ENCODE data around the gene PRDM8. TPM values are rescaled to one million over a fixed set of nuclear protein-coding genes. Genes with fewer than 3 reads are reported as not detected.

Gene PRDM8
- total and polyA plus RNA-seq, 2 of the 4 experiments (the other 2 are of a cell fraction), result 5.7 to 15.8 TPM

- no peak for TF ChIP-seq USF2 (IDR thresholded peaks at IDR 0.05; ENCODE audit: low read depth, low read length)
Measured at GRCh38 chr4:80182237-80182866, 15.0 kb upstream of the PRDM8 start (continued).
